Measurements from ENCODE around the gene ANKFN1. TPM values are rescaled to one million over a fixed set of nuclear protein-coding genes. Genes with fewer than 3 reads are reported as not detected.
"Not testable (repeated sequence)": the region's sequence is repeated elsewhere in the genome, so short reads cannot be mapped to it uniquely, and the experiment has no call there.

Gene ANKFN1
- total RNA-seq, 1 experiment from 2014 or later: 0.49 TPM

DNA sequence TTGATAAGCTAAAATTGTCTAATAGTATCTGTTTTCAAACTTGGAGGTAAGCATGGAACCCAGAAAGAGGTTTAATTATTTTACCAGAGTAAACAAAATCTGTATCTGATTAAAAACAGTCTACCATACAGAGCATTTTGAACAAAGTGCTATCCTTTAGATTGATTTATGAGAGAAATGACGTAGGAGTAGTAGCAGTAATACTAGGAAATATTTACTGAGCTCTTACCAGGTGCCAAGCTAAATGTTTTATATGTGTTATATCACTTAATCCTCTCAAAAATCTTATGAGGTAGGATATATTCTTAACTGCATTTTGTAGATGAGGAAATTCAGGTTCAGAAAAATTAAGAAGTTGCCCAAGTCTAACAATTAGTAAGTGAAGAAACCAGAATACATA, 253.8 kb downstream of the ANKFN1 start:
- Mint-ChIP-seq H3K27ac (ENCODE audit: low read depth, unreplicated experiment) (no peak overlapping the region), H3K4me3 (ENCODE audit: unreplicated experiment) (no peak overlapping the region), H3K9me3 (ENCODE audit: unreplicated experiment) (no peaks in the 10 kb centered on the region), H3K27me3 (ENCODE audit: insufficient read depth, unreplicated experiment) (no peaks in the 10 kb centered on the region), H3K4me1 (ENCODE audit: insufficient read depth, unreplicated experiment) (no peaks in the 10 kb centered on the region), H3K36me3 (ENCODE audit: insufficient read depth, unreplicated experiment) (no peaks in the 10 kb centered on the region)
- ChIA-PET CTCF (no interaction called here), POLR2A (interaction anchor here (1.4 kb wide), 1 partner anchor 13 kb away, joined by 3 read pairs; no protein-coding TSS in a partner anchor)
- TF ChIP-seq, protein P1, sequence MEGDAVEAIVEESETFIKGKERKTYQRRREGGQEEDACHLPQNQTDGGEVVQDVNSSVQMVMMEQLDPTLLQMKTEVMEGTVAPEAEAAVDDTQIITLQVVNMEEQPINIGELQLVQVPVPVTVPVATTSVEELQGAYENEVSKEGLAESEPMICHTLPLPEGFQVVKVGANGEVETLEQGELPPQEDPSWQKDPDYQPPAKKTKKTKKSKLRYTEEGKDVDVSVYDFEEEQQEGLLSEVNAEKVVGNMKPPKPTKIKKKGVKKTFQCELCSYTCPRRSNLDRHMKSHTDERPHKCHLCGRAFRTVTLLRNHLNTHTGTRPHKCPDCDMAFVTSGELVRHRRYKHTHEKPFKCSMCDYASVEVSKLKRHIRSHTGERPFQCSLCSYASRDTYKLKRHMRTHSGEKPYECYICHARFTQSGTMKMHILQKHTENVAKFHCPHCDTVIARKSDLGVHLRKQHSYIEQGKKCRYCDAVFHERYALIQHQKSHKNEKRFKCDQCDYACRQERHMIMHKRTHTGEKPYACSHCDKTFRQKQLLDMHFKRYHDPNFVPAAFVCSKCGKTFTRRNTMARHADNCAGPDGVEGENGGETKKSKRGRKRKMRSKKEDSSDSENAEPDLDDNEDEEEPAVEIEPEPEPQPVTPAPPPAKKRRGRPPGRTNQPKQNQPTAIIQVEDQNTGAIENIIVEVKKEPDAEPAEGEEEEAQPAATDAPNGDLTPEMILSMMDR (IDR thresholded peaks at IDR 0.05; ENCODE audit: unreplicated experiment): no peak
- intact Hi-C loops (cut with micrococcal nuclease): no loop called here
- DNase-seq (ENCODE audit: unreplicated experiment): no peak
- no TSS peak for BruUV-seq (replicated peaks)

DNA sequence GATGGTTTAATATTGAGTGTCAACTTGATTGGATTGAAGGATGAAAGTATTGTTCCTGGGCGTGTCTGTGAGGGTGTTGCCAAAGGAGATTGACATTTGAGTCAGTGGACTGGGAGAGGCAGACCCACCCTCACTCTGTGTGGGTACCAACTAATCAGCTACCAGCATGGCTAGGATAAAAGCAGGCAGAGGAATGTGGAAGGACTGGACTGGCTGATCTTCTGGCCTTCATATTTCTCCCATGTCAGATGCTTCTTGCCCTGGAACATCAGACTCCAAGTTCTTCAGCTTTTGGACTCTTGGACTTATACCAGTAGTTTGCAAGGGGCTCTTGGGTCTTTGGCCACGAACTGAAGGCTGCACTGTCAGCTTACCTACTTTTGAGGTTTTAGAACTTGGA, 259.1 kb downstream of the ANKFN1 start:
- BruUV-seq (replicated peaks); H3K4me3 Mint-ChIP-seq (ENCODE audit: unreplicated experiment); DNase-seq (ENCODE audit: unreplicated experiment); H3K27me3 Mint-ChIP-seq (ENCODE audit: insufficient read depth, unreplicated experiment); H3K27ac Mint-ChIP-seq (ENCODE audit: low read depth, unreplicated experiment); H3K36me3 Mint-ChIP-seq (ENCODE audit: insufficient read depth, unreplicated experiment); CTCF ChIA-PET; POLR2A ChIA-PET; H3K4me1 Mint-ChIP-seq (ENCODE audit: insufficient read depth, unreplicated experiment); intact Hi-C loops (cut with micrococcal nuclease): not testable (repeated sequence)
- peaks cover 13% of the 10 kb centered on the region for H3K9me3 Mint-ChIP-seq (ENCODE audit: unreplicated experiment)

DNA sequence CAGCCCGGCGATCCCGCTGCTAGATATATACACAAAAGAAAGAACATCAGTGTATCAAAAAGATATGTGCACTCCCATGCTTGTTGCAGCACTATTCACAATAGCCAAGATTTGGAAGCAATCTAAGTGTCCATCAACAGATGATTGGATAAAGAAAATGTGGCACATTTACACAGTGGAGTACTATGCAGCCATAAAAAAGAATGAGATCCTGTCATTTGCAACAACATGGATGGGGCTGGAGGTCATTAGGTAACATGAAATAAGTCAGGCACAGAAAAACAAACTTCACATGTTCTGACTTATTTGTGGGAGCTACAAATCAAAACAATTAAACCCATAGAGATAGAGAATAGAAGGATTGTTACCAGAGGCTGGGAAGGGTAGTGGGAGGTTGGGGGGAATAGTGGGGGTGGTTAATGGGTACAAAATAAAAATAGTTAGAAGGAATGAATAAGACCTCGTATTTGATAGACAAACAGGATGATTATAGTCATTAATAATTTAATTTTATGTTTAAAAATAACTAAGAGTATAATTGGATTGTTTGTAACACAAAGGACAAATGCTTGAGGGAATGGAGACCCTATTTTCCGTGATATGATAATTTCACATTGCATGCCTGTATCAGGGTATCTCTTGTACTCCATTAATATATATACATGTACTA, 263.5 kb downstream of the ANKFN1 start:
- peaks cover 13% of the 10 kb centered on the region for H3K9me3 Mint-ChIP-seq (ENCODE audit: unreplicated experiment)
- H3K36me3 Mint-ChIP-seq (ENCODE audit: insufficient read depth, unreplicated experiment): no peaks in the 10 kb centered on the region
- BruUV-seq (replicated peaks): no TSS peak
- ChIA-PET POLR2A (no interaction called here), CTCF (interaction anchor here (0.6 kb wide), 1 partner anchor 388 kb away, joined by 3 read pairs; no protein-coding TSS in a partner anchor)
- no peaks in the 10 kb centered on the region for H3K27me3 Mint-ChIP-seq (ENCODE audit: insufficient read depth, unreplicated experiment)
- TF ChIP-seq, protein P1 (IDR thresholded peaks at IDR 0.05; ENCODE audit: unreplicated experiment): no peak
- no peak overlapping the region for H3K27ac Mint-ChIP-seq (ENCODE audit: low read depth, unreplicated experiment)
- peaks cover 5% of the 10 kb centered on the region for H3K4me1 Mint-ChIP-seq (ENCODE audit: insufficient read depth, unreplicated experiment)
- intact Hi-C loops (cut with micrococcal nuclease): no loop called here
- H3K4me3 Mint-ChIP-seq (ENCODE audit: unreplicated experiment): no peak overlapping the region
- no peak for DNase-seq (ENCODE audit: unreplicated experiment)

DNA sequence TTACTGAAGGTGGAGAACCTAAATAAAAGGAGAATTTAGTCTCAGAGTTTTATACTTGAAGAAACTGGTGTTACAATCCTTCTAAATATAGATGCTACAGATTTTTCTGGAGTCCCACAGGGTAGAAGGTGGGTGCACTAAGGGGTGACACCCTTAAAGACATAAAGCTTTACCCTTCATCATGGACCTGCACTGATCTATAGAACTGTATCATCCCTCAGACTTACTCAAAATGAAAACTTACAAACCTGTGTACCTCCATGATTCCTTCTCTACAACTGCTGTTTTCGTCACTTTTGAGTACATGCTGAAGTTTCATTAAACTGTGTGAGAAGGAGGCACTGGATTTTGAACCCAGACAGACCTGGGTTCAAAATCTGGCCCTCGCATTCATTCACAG, 270.7 kb downstream of the ANKFN1 start:
- BruUV-seq (replicated peaks): no TSS peak
- Mint-ChIP-seq H3K4me1 (ENCODE audit: insufficient read depth, unreplicated experiment) (no peaks in the 10 kb centered on the region), H3K36me3 (ENCODE audit: insufficient read depth, unreplicated experiment) (no peaks in the 10 kb centered on the region), H3K27me3 (ENCODE audit: insufficient read depth, unreplicated experiment) (peaks cover 29% of the 10 kb centered on the region), H3K4me3 (ENCODE audit: unreplicated experiment) (no peak overlapping the region), H3K27ac (ENCODE audit: low read depth, unreplicated experiment) (no peak overlapping the region), H3K9me3 (ENCODE audit: unreplicated experiment) (no peaks in the 10 kb centered on the region)
- TF ChIP-seq, protein P1 (IDR thresholded peaks at IDR 0.05; ENCODE audit: unreplicated experiment): no peak
- ChIA-PET POLR2A (no interaction called here), CTCF (interaction anchor here (0.6 kb wide), 1 partner anchor 892 kb away, joined by 3 read pairs; no protein-coding TSS in a partner anchor)
- intact Hi-C loops (cut with micrococcal nuclease): no loop called here
- DNase-seq (ENCODE audit: unreplicated experiment): no peak

Data from MCF 10A (cell line).